ENCODE results near the gene TCTA. TPM values are rescaled to one million over a fixed set of nuclear protein-coding genes. Genes with fewer than 3 reads are reported as not detected.

TCTA gene
- total RNA-seq, 1 donor from 2014 or later = 32.6 TPM

DNA sequence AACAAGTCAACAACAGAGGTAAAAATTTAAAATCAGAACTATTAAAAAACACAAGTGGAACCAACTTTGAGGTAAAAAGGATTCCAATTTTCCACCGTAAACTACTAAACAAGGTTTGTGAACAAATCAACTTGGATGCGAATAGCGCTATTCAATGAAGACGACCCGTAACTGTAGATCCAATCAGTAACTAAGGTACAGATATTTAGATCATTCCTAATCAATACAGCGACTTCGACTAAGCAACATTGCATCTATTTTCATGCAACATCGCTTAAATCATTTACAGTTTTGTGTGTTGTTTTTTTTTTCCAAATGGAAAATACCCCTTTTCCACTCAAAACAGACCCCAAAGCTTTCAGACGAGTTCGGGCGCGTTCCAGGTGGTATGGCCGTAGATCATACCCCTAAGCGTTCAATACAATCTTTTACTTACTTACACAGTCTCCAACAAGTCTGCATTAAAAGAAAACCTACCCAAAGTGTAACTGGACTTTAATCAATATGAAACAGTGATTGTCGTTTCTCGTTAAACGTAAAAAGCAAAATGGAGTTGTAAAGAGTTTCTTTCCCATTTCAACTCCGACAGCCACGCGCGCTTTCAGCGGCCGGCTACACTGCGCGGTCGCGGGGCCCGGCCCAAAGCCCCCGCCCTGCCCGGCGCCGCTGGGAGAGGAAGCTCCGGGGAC lies 1.2 kb upstream of the TCTA start:
- DNase-seq (ENCODE audit: low read depth) = no peak

DNA sequence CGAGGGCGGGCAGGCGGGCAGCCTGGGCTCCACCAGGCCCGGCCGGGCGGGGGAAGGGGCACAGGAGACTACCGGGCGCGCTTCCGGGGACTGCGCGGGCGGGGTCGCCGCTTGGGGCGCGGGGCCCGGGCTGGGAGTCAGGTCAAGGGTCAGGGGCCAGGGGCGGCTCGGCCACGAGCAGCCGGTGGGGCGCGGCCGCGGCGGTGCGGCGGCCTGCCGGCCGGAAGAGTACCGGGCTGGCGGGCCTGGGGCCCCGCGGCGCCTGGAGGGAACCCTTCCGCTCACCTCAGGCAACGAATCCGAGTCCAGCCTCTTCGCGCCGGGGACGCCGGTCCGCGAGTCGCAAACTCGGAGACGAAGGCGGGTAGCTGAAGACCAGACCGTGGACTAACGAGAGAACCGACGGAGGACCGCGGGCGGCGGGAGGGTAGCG lies 672 bp upstream of the TCTA start:
- no peak for DNase-seq (ENCODE audit: low read depth)

DNA sequence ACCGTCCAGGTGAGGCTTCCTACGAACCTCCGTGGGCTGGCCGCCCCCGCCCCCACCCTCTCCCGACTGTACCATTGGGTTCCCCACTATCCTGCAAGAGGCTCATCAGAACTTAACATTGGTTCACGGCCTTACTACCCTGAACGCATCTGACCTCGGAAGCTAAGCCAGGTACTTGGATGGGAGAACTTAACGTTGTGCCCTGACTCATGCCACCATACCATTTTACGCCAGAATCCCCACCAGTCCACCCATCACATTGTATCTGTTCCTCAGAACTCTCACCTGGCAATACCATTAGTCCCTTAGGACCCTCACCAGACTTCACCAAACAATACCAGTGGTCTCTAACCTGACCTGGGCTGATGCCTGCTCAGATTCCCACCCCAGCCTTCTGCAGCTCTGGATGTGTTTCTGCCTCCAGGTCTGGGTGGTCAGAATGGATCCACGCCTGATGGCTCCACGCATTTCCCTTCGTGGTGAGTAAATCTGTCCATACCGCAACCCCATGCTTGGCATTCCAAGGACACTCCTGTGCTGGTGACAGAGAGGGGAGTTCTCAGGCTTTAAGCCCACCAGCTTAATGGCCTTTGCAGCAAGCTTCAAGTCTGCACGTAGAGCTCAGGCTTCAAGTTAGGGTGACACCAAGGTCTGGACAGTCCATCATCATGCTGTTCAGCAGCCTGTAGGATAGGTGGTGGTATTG lies 562 bp downstream of the TCTA start:
- DNase-seq (ENCODE audit: low read depth) = no peak

DNA sequence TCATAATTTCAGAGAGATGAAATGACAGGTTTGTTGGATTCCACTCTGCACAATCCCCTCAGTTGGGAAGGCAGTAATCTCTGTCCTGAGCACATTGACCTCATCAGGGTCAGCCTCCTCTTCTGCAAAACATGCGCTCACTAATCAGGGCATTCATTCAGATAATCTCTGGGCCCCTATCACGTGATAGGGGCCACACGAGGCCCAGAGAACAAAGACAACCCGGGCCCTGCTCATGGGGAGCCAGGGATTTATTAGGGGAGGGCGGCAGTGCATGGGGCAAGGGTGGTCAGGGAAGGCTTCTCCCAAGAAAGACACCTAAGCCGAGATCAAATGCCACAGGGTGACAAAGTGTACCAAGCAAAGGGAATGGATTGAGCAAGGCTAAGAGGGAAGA lies 1.1 kb downstream of the TCTA start:
- DNase-seq (ENCODE audit: low read depth) = no peak

DNA sequence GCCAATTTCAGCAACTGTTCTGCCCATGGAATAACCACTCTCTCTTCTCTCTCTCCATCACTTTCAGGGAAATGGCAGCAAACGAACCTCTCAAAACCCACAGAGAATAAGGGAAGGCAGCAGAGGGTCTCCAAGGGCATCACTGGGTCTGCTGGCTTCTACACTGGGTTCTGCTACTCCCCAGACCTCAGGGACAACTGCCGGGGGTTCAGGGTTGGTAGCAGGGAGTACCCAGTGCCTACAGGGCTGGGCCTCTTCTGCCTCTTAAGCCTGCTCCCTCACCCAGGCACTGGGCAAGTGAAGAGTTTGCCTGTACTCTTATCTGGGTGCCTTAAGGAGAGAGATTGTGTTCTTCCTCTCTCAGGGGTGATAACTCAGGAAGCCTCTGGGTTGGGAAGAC lies 2.5 kb downstream of the TCTA start:
- no peak for DNase-seq (ENCODE audit: low read depth)

DNA sequence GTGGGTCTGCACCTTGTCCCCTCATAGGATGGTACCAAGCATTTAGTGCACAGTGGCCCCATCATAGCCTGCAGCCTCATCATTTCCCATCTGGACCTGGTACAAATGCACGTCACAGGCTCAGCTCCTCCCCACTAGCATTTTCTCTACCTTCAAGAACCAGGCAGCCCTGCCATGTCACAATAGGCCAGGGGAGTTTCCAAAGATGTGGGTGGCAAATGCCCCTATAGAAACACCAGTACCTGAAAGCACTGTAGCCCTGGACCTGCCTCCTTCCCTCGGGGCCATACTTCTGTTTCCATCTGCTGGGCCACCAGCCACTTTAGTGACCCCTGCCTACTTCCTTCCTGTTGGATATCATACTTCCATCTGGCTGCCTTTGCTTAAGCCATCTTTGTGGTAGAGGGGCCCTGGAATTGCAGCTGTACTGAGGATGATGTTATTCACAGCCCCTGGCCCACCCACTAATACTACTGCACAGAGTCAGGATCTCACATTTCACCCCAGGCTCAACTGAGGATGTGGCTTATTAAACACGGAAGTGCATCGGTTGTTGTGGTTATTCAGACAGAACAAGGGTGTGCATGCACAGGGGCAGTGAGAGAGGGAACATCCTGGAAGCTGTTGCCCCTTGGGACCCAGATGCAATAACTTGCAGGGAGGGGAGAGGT lies 3.8 kb downstream of the TCTA start:
- DNase-seq (ENCODE audit: low read depth) = no peak

DNA sequence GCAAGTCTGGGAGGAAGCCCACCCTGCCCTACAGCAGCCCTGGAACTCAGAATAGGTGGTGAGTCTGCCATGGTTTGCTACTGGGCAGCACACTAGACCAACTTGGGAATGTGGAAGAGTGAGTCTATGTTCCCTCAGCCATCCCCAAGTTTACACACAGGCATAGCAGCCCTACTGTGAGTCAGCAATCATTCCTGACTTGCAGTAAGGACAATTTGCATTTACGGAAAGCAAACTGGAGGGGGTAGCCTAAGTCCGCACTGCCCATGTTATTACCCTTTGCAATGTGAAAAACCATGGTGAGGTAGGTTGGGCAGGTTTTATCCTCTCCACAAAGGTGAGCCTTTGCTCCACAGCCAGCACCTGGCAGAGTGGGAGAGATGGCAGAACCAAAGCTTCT lies 4.6 kb downstream of the TCTA start:
- no peak for DNase-seq (ENCODE audit: low read depth)

DNA sequence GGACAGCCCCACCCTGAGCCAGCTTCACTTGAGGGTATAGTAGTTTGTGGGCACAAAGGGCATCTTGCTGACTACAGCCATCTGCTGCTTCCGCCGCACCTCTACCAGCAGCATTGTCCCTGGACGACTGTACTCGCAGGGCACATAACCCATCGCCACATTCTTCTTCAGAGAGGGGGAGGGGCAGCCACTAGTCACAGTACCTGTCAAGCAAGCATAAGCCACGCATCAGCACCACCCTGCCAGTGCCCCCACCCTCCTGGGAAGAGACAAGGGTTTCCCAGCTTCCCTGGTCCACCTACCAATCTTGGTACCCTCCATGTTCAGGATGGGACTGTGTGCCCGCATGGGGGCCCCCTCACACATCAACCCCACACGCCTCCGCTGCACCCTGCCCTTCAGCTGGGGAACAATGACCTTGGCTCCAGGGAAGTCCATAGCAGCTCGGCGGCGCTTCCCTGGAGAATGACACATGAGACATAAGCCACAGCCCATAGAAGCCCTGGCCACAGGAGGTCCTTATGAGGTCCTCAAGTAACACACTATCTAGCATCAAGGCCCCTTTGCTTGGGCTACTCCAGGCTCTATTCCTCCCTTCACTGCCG lies 5.4 kb downstream of the TCTA start:
- DNase-seq (ENCODE audit: low read depth) = no peak

DNA sequence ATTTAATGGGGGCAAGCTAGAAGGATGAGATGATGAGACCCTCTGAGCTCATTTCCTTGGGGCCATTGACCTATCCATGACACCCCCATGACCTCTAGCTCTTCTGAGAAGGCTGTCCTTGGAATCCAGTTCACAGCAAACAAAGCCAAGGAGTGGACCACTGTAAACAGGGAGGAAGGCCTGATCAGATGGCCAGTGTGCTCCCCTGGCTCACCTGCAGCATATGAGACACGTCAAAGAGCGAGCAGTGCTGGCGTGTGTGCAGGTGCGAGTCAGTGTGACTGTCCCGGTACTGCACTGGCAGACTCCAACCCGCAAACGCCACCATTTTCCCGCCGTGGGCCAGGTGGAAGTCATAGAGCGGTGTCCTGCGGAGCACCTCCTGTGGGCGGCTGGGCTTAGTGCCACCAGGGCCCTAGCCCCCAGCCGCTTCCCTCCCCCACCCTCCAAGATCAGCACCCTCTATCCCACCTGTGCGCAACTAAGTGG lies 9.7 kb downstream of the TCTA start:
- DNase-seq (ENCODE audit: low read depth) = no peak

DNA sequence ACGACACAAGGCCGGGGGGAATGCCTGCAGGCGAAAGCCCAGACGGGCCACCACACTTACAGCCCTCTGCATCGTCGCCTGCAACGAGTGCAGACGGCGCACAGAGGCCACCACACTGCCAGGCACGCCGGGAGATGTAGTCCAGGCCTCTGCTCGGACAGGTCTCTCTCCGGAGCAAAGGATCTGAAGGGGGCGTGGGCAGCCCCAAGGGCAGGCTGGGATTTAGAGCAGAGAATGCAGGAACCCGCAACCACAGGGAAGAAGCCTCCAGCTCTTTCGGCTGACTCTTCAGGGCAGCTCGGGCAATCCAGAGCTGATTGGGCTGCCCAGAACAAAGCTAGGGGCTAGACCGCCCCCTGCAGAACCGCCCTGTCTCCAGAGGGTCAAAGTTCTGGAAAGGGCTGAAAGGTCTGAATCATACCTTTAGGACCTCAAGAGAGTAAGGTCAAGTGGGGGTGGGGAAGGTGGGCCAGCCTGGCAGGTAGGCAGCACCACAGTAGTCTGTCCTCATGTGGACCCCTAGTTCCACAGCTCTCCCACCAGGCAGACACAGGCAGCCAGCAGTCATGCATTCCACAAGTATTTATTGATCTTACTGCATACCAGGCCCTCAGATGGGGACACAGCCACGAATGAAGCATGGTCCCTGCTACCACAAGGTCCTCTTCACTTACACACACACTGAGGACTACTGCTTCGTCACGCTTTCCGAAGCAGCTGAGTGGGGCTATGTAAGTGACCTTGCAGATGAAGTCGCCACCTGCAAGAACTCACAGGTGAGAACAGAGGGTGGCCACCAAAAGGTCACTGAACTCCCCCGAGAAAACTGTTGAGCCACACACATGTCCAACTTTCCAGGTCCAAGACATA lies 10.4 kb downstream of the TCTA start, which contains the start of gene AMT:
Gene AMT (minus strand): TSS at position 95 of the 870 bp plus-strand sequence. CDS start 23 bp downstream, at position 72.
- peak; percentile 24 for DNase-seq (ENCODE audit: low read depth)

DNA sequence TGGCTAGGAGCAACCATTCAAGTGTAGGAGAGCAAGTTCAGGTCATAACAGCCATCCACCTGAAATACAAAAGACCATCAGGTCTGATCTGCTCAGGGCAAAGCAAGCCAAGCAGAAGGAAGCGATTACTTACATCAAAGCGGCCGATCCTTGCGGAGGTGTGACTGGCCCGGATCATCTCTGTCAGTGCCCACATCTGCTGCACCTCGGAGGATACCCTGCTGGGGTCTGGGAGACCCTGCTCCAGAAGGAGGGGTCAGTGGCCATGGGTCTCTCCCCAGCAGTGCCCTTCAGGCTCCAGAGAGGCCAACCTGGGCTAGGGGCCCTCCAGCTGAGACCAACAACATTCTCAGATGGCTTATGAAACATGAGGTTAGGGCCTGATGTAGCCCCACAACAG lies 12.6 kb downstream of the TCTA start:
- no peak for DNase-seq (ENCODE audit: low read depth)

DNA sequence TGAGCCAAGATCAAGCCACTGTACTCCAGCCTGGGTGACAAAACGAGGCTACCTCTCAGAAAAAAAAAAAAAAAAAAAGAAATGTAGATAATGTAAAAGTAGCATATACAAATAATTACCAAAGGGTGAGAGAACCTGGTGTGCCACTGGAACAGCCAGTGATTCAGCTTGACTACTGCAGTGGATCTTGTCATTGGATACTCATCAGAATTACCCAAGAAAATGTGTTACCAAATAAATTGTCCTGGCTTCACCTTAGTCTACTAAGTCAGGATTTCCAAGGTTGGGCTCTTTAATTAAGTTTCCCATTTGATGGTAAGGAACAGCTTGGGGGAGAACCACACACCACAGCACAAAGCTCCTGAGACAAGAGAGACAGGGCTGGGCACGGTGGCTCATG lies 15.4 kb downstream of the TCTA start:
- peak; percentile 37 for DNase-seq (ENCODE audit: low read depth)

DNA sequence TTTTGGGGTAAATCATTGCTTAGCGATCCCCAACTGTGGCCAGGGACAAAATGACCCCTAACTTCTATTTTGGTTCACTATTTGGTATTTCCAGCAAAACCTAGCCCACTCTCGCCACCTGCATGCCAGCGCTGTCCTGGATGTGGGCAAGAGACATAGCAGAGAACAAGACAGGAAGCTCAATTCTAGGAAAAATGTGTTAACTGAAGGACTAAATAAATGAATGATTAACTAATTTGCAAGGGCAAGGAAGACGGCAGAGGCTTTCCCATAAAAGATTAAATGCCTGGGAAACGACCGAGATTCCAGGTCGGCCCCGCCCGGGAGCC lies 16.5 kb downstream of the TCTA start:
- DNase-seq (ENCODE audit: low read depth) = peak; percentile 91

DNA sequence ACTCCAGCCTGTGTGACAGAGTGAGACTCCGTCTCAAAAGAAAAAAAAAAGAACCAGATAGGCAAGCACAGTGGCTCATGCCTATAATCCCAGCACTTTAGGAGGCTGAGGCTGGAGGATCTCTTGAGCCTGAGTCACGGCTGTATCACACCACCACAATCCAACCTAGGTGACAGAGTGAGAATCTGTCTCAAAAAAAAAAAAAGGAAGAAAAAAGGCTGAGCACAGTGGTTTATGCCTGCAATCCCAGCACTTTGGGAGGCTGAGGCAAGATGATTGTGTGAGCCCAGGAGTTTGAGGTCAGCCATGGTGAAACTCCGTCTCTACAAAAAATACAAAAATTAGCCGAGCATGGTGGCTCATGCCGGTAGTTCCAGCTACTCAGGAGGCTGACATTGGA lies 22.5 kb downstream of the TCTA start:
- no peak for DNase-seq (ENCODE audit: low read depth)

DNA sequence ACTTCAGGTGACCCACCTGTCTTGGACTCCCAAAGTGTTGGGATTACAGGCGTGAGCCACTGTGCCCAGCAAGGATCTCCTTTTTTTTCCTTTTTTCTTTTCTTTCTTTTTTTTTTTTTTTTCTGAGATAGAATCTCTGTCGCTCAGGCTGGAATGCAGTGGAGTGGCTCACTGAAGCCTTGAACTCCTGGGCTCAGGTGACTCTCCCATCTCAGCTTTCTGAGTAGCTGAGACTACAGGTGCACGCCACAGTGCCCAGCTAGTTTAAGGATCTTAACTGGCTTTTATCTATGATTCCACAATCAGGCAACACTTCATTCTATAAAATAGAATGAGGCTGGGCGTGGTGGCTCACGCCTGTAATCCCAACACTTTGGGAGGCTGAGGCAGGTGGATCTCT lies 33.2 kb downstream of the TCTA start:
- DNase-seq (ENCODE audit: low read depth) = no peak

DNA sequence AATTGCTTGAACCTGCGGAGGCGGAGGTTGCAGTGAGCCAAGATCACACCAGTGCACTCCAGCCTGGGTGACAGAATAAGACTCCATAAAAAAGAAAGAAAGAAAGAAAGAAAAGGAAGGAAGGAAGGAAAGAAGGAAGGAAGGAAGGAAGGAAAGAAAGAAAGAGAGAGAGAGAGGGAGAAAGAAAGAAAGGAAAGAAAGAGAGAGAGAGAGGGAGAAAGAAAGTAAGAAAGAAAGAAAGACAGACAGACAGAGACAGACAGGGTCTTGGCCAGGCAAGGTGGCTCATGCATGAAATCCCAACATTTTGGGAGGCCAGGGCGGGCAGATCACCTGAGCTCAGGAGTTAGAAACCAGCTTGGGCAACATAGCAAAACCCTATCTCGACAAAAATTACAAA lies 41.4 kb downstream of the TCTA start:
- no peak for DNase-seq (ENCODE audit: low read depth)

DNA sequence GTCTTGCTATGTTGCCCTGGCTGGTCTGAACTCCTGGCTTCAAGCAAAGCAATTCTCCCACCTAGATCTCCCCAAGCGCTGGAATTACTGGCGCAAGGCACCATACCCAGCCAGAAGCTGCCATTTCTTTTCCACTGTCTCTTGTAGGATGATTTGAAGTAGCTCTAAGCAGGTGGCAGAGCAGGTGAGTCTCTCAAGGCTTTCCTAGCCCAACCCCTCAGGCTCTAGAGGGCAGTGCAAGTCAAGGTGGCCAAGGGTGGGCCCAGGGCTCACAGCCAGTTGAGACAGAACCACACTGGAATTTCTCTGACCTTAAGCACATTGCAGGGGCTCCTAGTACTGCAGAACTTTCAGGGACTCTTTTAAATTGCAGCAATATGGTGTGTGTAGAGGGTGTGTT lies 42.2 kb downstream of the TCTA start:
- peak; percentile 47 for DNase-seq (ENCODE audit: low read depth)

DNA sequence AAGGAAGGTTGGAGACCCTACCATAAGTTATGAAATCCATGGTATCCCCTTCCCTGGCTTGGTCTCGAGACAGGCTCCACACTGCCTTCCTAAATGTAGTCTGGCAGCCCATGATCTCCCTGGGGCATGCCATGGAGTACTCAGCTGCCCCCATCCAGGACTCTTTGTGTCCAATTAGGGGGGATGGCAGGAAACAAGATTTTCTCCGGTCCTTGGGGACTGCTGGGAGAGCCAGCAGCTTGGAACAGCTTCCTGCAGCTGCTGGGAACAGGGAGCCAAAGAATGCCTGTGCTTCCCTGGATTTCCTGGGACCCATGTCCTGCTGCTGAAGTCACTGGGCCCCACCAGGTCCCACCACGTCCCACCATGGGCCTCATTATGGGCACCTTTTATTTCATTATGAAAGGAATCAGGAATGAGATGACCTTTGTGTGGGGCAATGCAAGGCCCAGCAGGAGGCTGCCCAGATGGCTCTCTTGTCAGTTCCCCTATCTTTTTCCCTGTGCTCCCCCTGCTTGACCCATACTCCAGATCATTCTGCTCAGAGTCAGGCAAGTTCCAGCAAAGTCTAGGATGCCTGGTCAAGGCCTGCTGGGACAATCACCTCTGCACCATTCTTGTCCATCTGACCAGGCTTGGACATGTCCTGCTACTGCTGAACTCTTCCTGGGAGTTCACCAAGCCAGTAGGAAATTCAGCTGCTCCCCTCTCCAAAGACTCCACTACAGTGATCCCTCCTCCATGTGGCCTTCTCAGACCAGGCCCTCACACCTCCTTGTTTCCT lies 42.9 kb downstream of the TCTA start:
- no peak for DNase-seq (ENCODE audit: low read depth)

DNA sequence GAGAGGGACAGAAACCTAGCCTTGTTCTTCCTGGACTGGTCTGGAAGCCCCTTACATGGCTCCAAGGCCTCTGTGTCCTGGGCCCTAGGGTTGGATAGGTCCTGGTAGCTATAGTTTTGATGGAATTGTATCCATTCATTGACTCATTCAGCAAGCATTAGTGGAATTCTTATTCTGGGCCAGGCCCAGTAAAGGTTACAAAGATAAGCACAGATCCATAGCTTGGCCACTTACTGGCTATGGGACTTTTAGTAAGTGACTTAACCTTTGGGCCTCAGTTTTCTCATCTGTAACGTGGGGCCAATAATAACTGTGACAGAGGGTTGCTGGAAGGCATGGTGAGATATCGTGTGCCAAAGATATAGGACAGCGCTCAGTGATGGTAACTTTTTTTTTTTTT lies 44.2 kb downstream of the TCTA start:
- no peak for DNase-seq (ENCODE audit: low read depth)

DNA sequence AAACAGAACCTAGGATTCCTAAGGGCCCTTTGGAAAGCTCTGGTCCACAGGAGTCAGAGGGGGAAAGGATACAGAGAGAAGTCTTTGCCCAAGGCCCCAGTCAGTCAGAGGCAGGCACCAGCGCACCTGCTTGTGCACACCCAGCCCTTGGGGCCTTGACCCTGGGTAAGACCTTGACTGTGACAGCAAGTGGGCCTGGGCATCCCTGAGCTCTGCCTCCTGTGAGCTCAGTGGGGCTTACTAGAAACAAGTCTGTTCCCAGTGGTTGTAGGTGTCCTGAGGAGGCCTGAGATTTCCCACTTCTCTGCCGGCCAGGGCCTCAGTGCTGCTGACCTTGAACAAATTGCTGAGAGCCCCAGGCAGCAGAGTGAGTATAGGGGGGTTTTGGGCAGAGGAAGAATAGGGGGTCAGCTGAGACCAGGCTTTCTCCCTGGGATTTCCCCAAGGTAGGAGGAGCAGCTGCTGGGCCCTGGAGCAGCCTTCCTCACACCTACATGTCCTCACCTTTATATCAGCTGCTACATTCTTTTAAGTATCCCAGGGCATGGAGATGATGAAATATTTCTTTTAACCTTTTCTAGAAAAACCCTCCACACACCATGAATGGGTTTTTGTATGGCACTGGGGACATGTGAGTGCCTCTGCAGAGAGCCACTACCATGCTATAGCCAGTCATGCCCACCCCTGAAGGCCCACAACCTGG lies 48.1 kb downstream of the TCTA start:
- no peak for DNase-seq (ENCODE audit: low read depth)

Data from renal cortical epithelial cell (primary cell).